Measurements from ENCODE around the gene LATS2.

The LATS2 gene

DNA sequence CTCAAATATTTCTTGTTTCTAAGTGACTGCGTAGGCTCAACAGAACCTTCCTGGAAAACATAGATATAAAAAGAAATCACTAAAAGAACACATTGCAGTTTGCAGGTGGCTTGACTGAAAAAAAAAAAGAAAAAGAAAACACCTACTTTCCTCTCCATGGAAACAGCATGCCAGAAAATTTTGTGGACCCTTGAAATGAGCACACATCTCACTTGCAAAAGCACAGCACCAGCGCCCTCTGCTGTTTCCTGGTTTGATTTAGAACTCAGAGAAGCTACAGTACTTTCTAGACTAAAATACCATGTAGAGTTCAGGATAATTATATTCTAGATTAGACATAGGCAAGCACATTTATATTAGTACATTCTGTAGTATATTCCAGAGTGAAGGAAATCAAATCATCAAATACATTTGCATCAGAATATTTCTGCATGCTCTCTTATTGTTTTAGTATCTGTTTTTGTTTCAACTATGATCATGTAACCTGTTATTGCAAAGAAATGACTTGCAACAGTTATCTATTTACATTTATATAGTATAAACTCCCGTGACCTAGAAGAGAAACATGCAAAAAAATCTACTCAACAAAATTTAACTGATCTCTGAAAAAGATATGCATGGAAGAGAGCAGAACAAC, 136.5 kb downstream of the LATS2 start:
- Histone ChIP-seq H3K4me2 (no peak overlapping the region), H3K9ac (no peak overlapping the region), H3K79me2 (ENCODE audit: insufficient read depth, low read depth) (no peaks in the 10 kb centered on the region), H4K20me1 (ENCODE audit: insufficient read depth) (no peaks in the 10 kb centered on the region), H3K4me1 (ENCODE audit: low read depth, poor library complexity, severe bottlenecking) (no peaks in the 10 kb centered on the region), H3K4me3 (IDR thresholded peaks at IDR 0.05; ENCODE audit: insufficient read depth, low read depth, low read length) (no peak overlapping the region), H3K27me3 (ENCODE audit: insufficient read depth, low read depth) (no peaks in the 10 kb centered on the region), H2AFZ (ENCODE audit: low read depth) (no peak overlapping the region), H3K27ac (no peak overlapping the region), H3K36me3 (ENCODE audit: insufficient read depth) (no peaks in the 10 kb centered on the region)
- peak; percentile 77 for TF ChIP-seq CTCF (conservative IDR thresholded peaks at IDR 0.05; ENCODE audit: low read depth, low read length)

DNA sequence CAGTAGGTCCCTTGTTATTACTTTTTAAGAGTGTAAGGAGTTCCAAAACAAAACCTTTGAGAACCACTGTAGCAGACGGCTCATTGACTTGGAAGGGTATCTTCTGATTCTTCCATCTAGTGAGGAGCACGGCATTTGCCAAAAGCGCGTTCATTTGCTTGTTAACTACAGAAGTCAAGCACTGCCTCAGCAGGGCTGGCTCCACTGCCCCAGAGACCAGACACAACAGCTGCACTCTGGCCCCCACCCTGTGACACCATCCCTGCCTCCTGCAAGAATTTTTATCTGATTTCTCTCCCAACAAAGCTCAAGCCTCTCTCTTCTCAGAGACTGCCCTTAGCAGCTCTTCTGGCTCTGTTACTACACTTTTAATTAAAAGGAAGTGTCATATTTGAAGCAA, 138.1 kb downstream of the LATS2 start:
- no peak overlapping the region for H2AFZ ChIP-seq (ENCODE audit: low read depth)
- H3K36me3 ChIP-seq (ENCODE audit: insufficient read depth) = no peaks in the 10 kb centered on the region
- no peaks in the 10 kb centered on the region for H4K20me1 ChIP-seq (ENCODE audit: insufficient read depth)
- no peak overlapping the region for H3K9ac ChIP-seq
- no peaks in the 10 kb centered on the region for H3K4me1 ChIP-seq (ENCODE audit: low read depth, poor library complexity, severe bottlenecking)
- no peak overlapping the region for H3K27ac ChIP-seq
- no peak for TF ChIP-seq CTCF (conservative IDR thresholded peaks at IDR 0.05; ENCODE audit: low read depth, low read length)
- H3K27me3 ChIP-seq (ENCODE audit: insufficient read depth, low read depth) = no peaks in the 10 kb centered on the region
- no peaks in the 10 kb centered on the region for H3K79me2 ChIP-seq (ENCODE audit: insufficient read depth, low read depth)
- no peak overlapping the region for H3K4me3 ChIP-seq (IDR thresholded peaks at IDR 0.05; ENCODE audit: insufficient read depth, low read depth, low read length)
- H3K4me2 ChIP-seq = no peak overlapping the region

All from KMS-11 (cell line).